Measurements from ENCODE around the gene TRPM6. TPM values are rescaled to one million over a fixed set of nuclear protein-coding genes. Genes with fewer than 3 reads are reported as not detected.
A peak's percentile ranks its signal among the peaks of the same experiment; 100 is the strongest.

The TRPM6 gene
- total RNA-seq, 1 donor from 2014 or later: 0.21 TPM

GRCh38 chr9:74777136-74777879 is 110.4 kb downstream of the TRPM6 start:
- Histone ChIP-seq H3K4me3 (ENCODE audit: low read depth, low read length) (no peak overlapping the region), H3K36me3 (ENCODE audit: control insufficient read depth, insufficient read depth, low read length) (no peaks in the 10 kb centered on the region), H3K27me3 (ENCODE audit: control insufficient read depth, insufficient read depth, low read length) (no peaks in the 10 kb centered on the region)
- TF ChIP-seq CTCF (IDR thresholded peaks at IDR 0.05; ENCODE audit: insufficient read depth, low read length, poor library complexity, severe bottlenecking): peak; percentile 73
- DNase-seq (ENCODE audit: low read depth): peak; percentile 4

GRCh38 chr9:74775396-74775795 is 112.3 kb downstream of the TRPM6 start:
- TF ChIP-seq CTCF (IDR thresholded peaks at IDR 0.05; ENCODE audit: insufficient read depth, low read length, poor library complexity, severe bottlenecking): no peak
- H3K27me3 ChIP-seq (ENCODE audit: control insufficient read depth, insufficient read depth, low read length): no peaks in the 10 kb centered on the region
- DNase-seq (ENCODE audit: low read depth): no peak
- no peaks in the 10 kb centered on the region for H3K36me3 ChIP-seq (ENCODE audit: control insufficient read depth, insufficient read depth, low read length)
- H3K4me3 ChIP-seq (ENCODE audit: low read depth, low read length): no peak overlapping the region

- DNase-seq (ENCODE audit: low read depth): peak; percentile 18
- Histone ChIP-seq H3K4me3 (ENCODE audit: low read depth, low read length) (no peak overlapping the region), H3K36me3 (ENCODE audit: control insufficient read depth, insufficient read depth, low read length) (no peaks in the 10 kb centered on the region), H3K27me3 (ENCODE audit: control insufficient read depth, insufficient read depth, low read length) (no peaks in the 10 kb centered on the region)
- TF ChIP-seq CTCF (IDR thresholded peaks at IDR 0.05; ENCODE audit: insufficient read depth, low read length, poor library complexity, severe bottlenecking): peak; percentile 84
These were observed 113.7 kb downstream of the TRPM6 start for GRCh38 chr9:74773886-74774479.

- DNase-seq (ENCODE audit: low read depth): no peak
- no peaks in the 10 kb centered on the region for H3K36me3 ChIP-seq (ENCODE audit: control insufficient read depth, insufficient read depth, low read length)
- TF ChIP-seq CTCF (IDR thresholded peaks at IDR 0.05; ENCODE audit: insufficient read depth, low read length, poor library complexity, severe bottlenecking): no peak
- no peaks in the 10 kb centered on the region for H3K27me3 ChIP-seq (ENCODE audit: control insufficient read depth, insufficient read depth, low read length)
- no peak overlapping the region for H3K4me3 ChIP-seq (ENCODE audit: low read depth, low read length)
These were observed 115.6 kb downstream of the TRPM6 start for GRCh38 chr9:74772121-74772520.

GRCh38 chr9:74771672-74772071 is 116.0 kb downstream of the TRPM6 start:
- no peaks in the 10 kb centered on the region for H3K27me3 ChIP-seq (ENCODE audit: control insufficient read depth, insufficient read depth, low read length)
- no peak overlapping the region for H3K4me3 ChIP-seq (ENCODE audit: low read depth, low read length)
- H3K36me3 ChIP-seq (ENCODE audit: control insufficient read depth, insufficient read depth, low read length): no peaks in the 10 kb centered on the region
- no peak for DNase-seq (ENCODE audit: low read depth)
- TF ChIP-seq CTCF (IDR thresholded peaks at IDR 0.05; ENCODE audit: insufficient read depth, low read length, poor library complexity, severe bottlenecking): no peak

GRCh38 chr9:74771262-74771585 is 116.5 kb downstream of the TRPM6 start:
- TF ChIP-seq CTCF (IDR thresholded peaks at IDR 0.05; ENCODE audit: insufficient read depth, low read length, poor library complexity, severe bottlenecking): no peak

More at GRCh38 chr9:74771262-74771585, 116.5 kb downstream of the TRPM6 start:
- Histone ChIP-seq H3K27me3 (ENCODE audit: control insufficient read depth, insufficient read depth, low read length) (no peaks in the 10 kb centered on the region), H3K4me3 (ENCODE audit: low read depth, low read length) (no peak overlapping the region), H3K36me3 (ENCODE audit: control insufficient read depth, insufficient read depth, low read length) (no peaks in the 10 kb centered on the region)
- DNase-seq (ENCODE audit: low read depth): no peak
